Colon (tissue), 2 donors: ENCODE results near the gene WDR70.

ENCODE experiments used
- FAIRE-seq: peaks from 2 replicates; lab custom pipeline; 2012; peaks lifted over from hg19 to GRCh38; lab: Jason Lieb, UNC
- donor health status: control.
- donor health status: control.

The WDR70 gene

GRCh38 chr5:37723162-37723961 lies 344.2 kb downstream of the WDR70 start:
- FAIRE-seq, result no peak

DNA sequence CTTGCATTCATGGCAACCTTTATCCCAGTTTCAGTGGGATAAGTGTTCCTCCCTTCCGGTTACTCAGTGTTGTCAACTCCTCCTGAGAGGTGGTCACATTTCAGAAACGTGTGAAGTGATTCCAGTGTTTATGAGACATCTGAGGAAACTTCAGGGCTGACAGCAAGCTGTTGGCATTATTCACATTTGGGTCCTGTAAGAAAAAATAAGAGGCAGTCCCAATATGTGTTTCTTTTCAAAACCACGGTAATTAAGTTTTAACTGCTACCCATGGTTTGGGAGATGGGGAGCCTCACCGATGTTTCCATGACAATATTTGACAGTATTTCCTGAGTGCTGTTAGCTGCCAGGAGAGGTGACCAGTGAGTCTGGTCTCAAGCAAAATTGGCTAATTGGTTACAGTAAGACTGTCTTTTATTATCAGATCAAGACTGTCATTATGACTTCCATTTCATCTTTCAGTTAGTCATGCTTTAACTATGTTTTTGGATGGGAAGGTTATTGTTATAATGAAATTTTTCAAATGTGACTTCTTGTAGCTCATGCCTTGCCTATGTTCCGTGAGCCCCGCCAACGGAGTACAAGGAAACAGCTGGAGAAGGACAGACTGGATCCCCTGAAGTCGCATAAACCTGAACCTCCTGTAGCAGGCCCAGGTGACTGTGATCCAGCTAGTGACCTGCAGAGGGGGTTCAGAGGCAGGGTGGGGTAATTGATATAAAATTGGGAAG lies 345.4 kb downstream of the WDR70 start:
- FAIRE-seq, result no peak

GRCh38 chr5:37725185-37725584 lies 346.1 kb downstream of the WDR70 start:
- FAIRE-seq, result no peak

- no peak for FAIRE-seq
Measured at GRCh38 chr5:37727238-37727637, 348.1 kb downstream of the WDR70 start.

DNA sequence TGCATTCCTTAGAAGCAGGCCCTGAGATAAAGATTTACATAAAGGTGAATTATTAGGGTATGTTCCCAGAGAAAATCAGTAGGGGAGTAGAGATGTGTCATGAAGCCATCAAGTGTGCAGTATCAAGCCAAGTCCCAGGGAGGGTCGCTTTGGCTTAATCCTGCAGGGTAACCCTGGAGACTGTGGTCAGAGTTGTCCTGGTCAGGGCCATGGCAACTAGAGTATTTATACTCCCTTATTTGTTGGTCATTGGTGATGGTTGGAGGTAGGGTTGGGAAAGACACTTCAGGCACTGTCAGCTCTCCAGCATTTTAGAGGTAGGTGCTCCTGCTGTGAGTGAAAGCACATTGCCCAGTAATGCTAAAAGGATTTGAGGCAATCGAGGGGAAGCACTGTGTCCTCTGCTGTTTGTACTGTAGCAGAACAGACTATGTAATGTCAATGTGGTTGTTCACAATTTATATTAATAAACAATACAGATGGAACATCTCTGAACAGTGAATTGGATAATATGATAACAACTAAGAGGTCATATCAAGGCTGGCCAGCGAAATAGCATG lies 351.9 kb downstream of the WDR70 start:
- no peak for FAIRE-seq

GRCh38 chr5:37734114-37734513 lies 355.0 kb downstream of the WDR70 start:
- FAIRE-seq, result no peak

DNA sequence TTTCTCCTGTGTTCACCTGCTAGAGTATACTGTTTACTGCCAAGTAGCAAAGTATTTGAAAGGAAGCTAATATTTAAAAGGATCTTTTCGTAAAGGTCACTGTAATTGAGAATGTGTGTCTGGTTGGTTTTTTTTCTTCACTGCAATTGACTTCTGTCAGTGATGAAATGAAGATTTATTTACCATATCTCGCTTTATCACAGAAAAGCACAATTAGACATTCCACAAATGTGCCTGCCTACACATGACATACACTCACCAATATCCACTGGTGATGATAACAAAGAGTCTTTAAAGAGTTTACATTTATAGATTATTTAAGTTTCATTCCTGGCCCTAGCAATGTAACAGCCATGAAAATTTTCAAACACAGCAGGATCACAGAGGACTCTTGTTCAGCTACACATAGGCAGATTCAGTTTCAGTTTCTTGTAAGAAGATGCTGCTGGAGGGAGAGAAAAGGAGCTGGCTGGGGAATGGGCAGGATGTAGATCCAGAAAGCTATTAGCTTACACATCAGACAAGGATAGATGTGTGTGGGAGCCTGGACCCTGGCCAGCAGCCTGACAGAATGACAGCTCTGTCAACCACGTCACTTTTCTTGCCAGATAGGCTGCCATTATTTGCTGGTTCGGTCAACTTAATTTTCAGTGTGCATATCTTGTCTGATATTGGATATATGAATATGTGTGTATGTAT lies 356.7 kb downstream of the WDR70 start:
- FAIRE-seq, result no peak

DNA sequence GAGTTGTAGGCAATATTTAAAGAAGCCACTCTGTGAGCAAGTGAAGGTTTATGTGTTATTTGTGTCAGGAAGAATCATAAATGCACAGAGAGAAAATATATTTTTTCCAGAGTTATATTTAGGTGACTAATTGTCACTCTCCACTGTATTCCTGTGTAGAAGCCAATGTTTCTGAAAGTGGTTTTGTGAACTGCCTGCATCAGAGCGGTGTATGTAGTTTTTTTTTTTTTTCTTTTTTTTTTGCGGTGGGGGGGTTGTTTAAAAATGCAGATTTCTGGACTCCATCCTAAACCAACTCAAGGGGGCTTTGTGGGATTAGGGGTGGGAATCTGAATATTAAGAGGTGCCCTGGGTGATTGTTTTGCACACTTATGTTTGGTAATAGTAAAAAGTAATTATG lies 357.3 kb downstream of the WDR70 start:
- no peak for FAIRE-seq

DNA sequence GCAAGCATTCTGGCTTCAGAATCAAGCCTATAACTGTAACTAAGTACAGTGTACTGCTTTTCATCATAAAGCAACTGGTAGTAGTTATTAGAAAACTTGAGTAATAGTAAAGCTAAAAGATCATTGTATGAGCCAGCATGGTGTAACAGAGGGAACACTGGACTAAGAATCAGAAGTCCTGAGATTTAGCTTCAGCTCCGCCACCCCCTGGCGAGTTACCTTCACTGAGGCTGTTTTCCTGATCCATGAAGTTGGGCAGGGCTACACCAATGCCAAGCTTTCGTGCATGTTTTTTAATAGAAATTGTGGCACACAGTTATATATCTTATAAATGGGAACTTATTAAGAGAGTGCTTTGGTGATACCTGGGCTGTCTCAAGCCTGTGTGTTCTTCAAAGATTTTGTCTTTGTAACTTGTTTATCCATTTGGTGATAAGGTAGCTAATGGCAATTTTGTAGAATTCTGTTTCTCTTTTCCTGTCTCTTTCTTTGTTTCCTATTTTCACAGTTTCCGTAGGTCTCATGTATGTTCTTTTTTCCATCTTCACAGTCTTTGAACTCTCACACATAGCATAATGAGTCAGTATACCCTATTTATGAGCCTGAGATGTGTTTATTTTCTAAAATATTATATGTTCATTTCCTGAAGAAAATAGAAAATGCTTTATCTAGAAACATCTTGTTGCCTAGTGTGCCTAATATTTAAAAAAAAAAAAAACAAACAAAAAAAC lies 358.4 kb downstream of the WDR70 start:
- no peak for FAIRE-seq

GRCh38 chr5:37738057-37738691 lies 359.1 kb downstream of the WDR70 start:
- FAIRE-seq, result no peak

DNA sequence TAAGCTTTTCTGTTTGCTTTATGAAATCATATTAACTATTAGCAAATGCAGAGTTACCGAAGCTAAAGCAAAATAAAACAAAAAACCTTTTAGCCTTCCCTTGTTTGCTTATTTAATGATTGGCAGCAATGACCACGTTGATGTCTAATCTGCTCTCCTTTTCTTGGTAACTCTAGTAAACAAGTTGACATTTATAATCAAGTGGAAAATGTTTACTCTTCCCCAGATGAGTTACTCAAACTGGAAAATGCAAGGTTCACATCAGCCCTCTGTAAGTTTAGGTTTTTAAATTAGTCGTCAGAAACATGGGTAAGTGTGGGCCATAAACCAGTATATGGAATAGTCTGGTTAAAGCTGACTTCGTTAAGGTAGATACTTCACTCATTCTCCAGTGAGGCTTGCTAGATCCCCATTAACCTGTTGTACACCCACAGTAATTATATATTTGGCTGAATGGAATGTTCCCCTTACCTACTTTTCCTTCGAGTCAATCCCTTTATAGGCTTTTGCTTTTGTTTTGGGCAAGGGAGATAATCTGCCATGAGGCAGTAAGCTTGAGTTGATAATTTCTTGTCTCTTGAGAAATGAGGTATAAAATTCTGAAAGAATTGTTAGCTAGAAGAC lies 359.9 kb downstream of the WDR70 start:
- FAIRE-seq, result no peak

DNA sequence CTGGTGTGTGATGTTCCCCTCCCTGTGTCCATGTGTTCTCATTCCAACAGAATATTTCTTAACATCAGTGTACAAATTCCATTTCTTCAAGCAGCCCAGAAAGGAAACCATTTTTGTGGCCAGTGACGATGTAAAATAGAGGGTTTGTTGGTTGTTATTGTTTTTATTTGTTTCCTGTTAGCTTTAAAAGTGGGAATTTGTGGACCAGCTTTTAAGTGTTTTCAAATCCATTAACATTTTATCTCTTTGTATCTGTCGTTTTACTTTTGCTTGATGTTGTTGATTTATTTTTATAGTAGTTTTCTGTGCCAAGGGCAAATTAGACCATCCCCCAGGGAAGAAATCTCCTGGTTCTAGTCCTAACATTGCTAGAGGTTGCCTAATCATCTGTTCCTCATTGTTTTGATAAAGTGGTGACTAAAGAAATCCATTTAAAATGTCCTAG lies 360.7 kb downstream of the WDR70 start:
- no peak for FAIRE-seq

GRCh38 chr5:37740331-37741066 lies 361.4 kb downstream of the WDR70 start:
- no peak for FAIRE-seq

DNA sequence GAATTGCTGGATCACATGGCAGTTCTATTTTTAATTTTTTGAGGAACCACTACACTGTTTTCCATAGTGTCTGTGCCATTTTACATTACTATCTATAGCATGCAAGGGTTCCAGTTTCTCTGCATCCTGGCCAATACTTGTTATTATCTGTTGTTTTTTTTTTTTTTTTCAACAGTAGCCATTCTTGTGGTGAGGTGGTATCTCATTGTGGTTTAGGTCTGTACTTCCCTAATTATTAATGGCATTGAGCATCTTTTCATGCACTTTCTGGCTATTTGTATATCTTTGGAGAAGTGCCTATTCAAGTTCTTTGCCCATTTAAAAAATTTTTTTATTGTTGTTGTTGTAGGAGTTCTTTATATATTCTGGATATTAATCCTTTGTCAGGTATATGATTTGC lies 363.0 kb downstream of the WDR70 start:
- FAIRE-seq, result no peak

DNA sequence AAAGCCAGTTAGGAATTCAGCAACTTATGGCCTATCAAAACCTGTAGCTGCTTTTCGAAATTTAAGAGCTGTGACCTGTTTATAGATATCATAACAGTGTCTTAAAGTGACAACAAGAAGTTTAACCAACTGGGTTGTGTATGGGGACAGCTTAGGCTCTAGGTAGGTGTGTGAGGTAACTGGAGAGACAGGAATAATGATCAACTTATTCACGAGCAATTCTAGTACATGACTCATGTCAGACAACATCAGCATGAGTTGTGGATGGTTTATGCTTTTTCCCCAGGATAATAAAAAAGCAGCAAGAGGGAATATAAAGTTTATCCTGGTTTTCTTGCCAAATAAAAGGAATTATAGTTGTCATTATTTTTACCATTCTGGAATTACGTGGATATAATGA lies 372.1 kb downstream of the WDR70 start:
- FAIRE-seq, result no peak

- FAIRE-seq, result no peak
Measured at GRCh38 chr5:37754976-37755375, 375.9 kb downstream of the WDR70 start.

GRCh38 chr5:37755581-37755980 lies 376.5 kb downstream of the WDR70 start:
- FAIRE-seq, result no peak

DNA sequence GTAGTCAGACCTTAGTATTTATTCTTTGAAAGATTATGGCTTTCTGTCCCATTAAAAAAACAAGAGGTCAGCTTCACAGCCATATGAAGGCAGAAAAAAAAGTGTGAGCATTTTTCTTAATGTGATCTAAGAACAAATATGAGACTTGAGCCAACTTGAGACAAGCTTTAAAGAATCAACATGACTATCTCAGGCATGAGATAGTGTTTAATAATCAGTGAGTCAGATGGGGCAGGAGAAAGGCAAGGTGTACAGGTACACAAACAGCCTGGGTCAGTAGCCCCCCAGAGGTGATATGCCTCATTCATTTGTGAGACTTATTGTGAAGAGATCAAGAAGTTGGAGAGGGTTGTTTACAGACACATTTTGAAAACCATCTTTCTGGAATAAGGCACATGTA lies 377.1 kb downstream of the WDR70 start:
- no peak for FAIRE-seq

- no peak for FAIRE-seq
Measured at GRCh38 chr5:37757980-37758582, 379.0 kb downstream of the WDR70 start.

DNA sequence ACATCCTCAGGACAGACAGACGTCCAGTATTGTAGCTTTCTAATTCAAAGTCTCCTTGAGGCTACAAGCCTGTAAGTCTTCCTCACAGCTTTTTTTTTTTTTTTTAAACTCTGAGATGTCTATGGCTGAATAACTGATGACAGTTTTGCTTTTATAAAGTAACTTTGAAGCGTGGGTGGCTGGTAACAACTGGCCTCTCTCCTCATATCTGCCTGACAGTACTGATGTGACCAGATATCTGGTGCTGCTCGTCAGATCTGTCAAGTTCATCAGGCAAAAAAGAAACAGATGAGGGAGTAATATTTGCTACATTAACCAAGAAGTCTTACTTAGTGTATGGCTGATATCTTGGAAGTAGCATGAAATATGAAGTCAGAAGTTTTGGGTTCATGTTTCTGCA lies 388.1 kb downstream of the WDR70 start:
- no peak for FAIRE-seq
